BJ (cell line): ENCODE results near the gene SEC31B. TPM values are rescaled to one million over a fixed set of nuclear protein-coding genes. Genes with fewer than 3 reads are reported as not detected.

ENCODE experiments used
- CTCF ChIA-PET: fragments of 350-600 bp; formaldehyde crosslinking; extraction: SDS; loops from one replicate; lab custom pipeline; 2021; ENCODE audit warnings: antibody characterized with exemption, inconsistent platforms; lab: Yijun Ruan, JAX
- POLR2A ChIA-PET: fragments of 300-600 bp; sonication (Branson Sonifier 250); formaldehyde crosslinking; extraction: SDS; loops from one replicate; lab custom pipeline; 2021; ENCODE audit warnings: antibody characterized with exemption; lab: Charles Lee
- DNase-seq: peaks from one replicate; pipeline ENCODE4 v3.0.0-alpha.2; 2011; ENCODE audit warnings: low read depth
- H3K27me3 ChIP-seq: 2 replicates; pipeline ENCODE4 v1.6.0; 2011; ENCODE audit warnings: low read length; ENCODE audit not compliant: control insufficient read depth, insufficient read depth
- H3K36me3 ChIP-seq: 2 replicates; pipeline ENCODE4 v1.5.1; 2011; ENCODE audit warnings: low read length; ENCODE audit not compliant: control insufficient read depth, insufficient read depth
- H3K4me3 ChIP-seq: 2 replicates; pipeline ENCODE4 v1.5.1; 2011; ENCODE audit warnings: low read depth, mild to moderate bottlenecking, control low read depth, low read length
- polyA plus RNA-seq: library from polyadenylated mRNA; depleted of rRNA; stranded (reverse); fragments of >200 nt; gene quantifications from 2 replicates; pipeline ENCODE4 v1.2.3, GENCODE V29; 2011
- TF ChIP-seq, protein P1 (sequence below): IDR thresholded peaks from 2 replicates; pipeline ENCODE4 v1.5.1; 2011; ENCODE audit warnings: low read depth, mild to moderate bottlenecking, control low read depth, inconsistent platforms, low read length, moderate library complexity; ENCODE audit not compliant: insufficient read depth

Gene SEC31B
- polyA plus RNA-seq, 1 experiment, result 8.3 TPM

GRCh38 chr10:100479037-100479436 lies 40.6 kb downstream of the SEC31B start:
- TF ChIP-seq, protein P1, sequence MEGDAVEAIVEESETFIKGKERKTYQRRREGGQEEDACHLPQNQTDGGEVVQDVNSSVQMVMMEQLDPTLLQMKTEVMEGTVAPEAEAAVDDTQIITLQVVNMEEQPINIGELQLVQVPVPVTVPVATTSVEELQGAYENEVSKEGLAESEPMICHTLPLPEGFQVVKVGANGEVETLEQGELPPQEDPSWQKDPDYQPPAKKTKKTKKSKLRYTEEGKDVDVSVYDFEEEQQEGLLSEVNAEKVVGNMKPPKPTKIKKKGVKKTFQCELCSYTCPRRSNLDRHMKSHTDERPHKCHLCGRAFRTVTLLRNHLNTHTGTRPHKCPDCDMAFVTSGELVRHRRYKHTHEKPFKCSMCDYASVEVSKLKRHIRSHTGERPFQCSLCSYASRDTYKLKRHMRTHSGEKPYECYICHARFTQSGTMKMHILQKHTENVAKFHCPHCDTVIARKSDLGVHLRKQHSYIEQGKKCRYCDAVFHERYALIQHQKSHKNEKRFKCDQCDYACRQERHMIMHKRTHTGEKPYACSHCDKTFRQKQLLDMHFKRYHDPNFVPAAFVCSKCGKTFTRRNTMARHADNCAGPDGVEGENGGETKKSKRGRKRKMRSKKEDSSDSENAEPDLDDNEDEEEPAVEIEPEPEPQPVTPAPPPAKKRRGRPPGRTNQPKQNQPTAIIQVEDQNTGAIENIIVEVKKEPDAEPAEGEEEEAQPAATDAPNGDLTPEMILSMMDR, result no peak
- Histone ChIP-seq H3K4me3 (no peak overlapping the region), H3K27me3 (peaks cover 18% of the 10 kb centered on the region), H3K36me3 (no peaks in the 10 kb centered on the region)
- ChIA-PET CTCF (interaction anchor here (10.4 kb wide), 1 partner anchor 25 kb away, joined by 386 read pairs; no protein-coding TSS in a partner anchor), POLR2A (no interaction called here)
- DNase-seq, result no peak

- TF ChIP-seq, protein P1, result no peak
- no peak for DNase-seq
- Histone ChIP-seq H3K36me3 (no peaks in the 10 kb centered on the region), H3K4me3 (no peak overlapping the region), H3K27me3 (peaks cover 15% of the 10 kb centered on the region)
- CTCF ChIA-PET, result no interaction called here
- POLR2A ChIA-PET, result no interaction called here
These were observed 41.7 kb downstream of the SEC31B start for GRCh38 chr10:100477970-100478369.

- no peak for DNase-seq
- TF ChIP-seq, protein P1, result no peak
- POLR2A ChIA-PET, result no interaction called here
These were observed 49.3 kb downstream of the SEC31B start for GRCh38 chr10:100470367-100470766.

GRCh38 chr10:100469756-100470155 lies 49.9 kb downstream of the SEC31B start:
- no peak for DNase-seq

More at GRCh38 chr10:100470367-100470766, 49.3 kb downstream of the SEC31B start:
- CTCF ChIA-PET, result interaction anchor here (0.7 to 3.3 kb wide), 2 partner anchors 12 to 31 kb away, joined by 3 to 22 read pairs; no protein-coding TSS in a partner anchor
- Histone ChIP-seq H3K27me3 (peaks cover 2% of the 10 kb centered on the region), H3K4me3 (no peak overlapping the region), H3K36me3 (no peaks in the 10 kb centered on the region)

GRCh38 chr10:100468978-100469377 lies 50.7 kb downstream of the SEC31B start:
- TF ChIP-seq, protein P1, result no peak
- H3K36me3 ChIP-seq, result no peaks in the 10 kb centered on the region
- ChIA-PET CTCF (interaction anchor here (0.9 to 3.3 kb wide), 5 partner anchors 12 to 50 kb away, joined by 3 to 22 read pairs (median 4); no protein-coding TSS in a partner anchor), POLR2A (no interaction called here)
- no peak overlapping the region for H3K4me3 ChIP-seq
- peaks cover 2% of the 10 kb centered on the region for H3K27me3 ChIP-seq
- DNase-seq, result no peak

More at GRCh38 chr10:100469756-100470155, 49.9 kb downstream of the SEC31B start:
- H3K27me3 ChIP-seq, result peaks cover 2% of the 10 kb centered on the region
- CTCF ChIA-PET, result interaction anchor here (0.7 to 3.3 kb wide), 5 partner anchors 11 to 49 kb away, joined by 3 to 22 read pairs (median 4); no protein-coding TSS in a partner anchor
- POLR2A ChIA-PET, result no interaction called here
- no peaks in the 10 kb centered on the region for H3K36me3 ChIP-seq
- no peak overlapping the region for H3K4me3 ChIP-seq
- TF ChIP-seq, protein P1, result no peak
